NCI-H2171 (cell line): ENCODE data around the gene MGMT.

Experiments
- DNase-seq: peaks from one replicate; lab custom pipeline; 2025; lab: John Stamatoyannopoulos, UW

The MGMT gene

DNA sequence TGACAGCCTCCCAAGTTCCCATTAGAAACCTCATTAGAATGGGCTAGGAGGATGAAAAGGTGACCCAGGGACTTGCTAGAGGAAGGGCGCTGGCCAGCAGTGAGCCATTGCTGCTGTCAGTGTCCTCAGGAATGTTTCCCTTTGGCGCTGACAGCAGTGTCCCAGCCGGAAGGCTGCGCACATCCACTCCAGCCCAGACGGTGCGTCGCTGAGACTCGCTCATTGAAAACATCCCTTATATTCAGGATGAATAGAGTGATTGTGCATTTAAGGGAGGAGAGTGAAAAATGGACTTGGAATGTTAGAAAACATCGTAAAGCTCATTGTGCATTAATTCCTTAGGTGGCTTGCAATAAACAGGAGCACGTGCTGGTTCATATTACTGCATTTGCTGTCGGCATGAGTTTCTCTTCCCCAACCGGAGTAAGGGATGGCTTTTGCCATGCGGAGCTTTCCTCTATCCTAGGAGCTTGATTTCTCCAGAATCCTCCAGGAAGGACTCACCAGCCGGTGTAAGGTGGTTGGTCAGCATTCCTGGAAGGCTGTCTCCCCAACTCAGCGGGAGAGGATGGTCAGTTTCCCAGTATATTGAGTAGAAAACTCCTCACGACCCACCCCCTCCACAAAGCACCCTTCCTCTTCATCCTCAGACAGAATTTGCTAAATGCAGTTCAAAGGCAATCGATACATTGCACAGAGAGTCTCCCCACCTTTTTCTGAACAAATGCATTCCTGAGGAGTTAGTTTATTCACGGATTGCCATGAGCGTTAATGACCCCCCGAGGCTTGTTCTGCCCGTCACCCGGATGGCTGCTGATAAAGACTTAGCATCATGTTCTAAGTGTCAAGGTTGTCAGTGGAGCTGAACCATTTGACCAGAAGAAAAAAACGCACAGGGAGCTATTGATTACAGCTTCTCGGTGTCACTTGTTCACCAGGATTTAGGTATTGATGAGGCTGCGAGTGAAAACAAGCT lies 295.2 kb downstream of the MGMT start:
- no peak for DNase-seq

DNA sequence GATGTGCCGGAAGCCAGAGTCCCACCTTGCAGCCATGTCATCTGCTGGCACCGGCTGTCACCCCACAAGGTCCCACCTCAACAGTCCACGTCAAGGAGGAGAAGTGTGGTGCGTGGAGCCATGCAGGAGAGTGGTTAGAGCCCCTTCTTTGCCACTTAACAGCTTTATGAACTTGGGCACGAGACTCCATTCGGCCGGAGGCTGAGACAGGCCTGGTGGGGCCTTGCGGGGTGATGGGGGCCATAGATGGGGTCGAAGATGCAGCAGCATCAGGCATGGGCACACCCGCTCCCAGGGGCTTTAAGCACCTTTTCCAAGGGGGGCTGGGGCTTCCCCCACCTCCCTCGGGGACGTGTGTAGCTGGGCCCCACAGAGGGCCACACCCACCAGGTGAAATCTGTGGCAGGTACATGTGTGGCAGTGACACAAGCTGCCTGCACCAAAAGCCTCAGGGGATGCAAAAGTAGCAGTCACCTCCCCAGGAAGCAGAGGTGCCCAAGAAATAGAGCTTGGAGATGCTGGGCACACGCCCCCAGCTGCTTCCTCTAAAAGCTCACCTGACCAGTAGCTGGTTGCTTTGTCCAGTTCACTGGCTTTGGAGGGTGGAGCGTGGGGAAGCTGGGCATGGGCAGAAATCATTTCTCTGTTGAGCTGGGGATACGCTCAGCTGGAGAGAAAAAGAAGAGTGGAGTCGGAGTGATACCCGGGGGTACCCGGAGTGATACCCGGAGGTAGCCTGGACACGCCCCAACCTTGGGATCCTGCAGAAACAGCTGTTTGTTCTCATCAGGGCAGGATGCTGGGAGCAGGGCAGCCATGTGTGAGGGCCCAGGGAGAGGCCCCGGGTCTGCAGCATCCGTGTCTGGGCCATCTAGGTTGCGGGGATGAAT lies 297.2 kb downstream of the MGMT start:
- DNase-seq, result no peak

DNA sequence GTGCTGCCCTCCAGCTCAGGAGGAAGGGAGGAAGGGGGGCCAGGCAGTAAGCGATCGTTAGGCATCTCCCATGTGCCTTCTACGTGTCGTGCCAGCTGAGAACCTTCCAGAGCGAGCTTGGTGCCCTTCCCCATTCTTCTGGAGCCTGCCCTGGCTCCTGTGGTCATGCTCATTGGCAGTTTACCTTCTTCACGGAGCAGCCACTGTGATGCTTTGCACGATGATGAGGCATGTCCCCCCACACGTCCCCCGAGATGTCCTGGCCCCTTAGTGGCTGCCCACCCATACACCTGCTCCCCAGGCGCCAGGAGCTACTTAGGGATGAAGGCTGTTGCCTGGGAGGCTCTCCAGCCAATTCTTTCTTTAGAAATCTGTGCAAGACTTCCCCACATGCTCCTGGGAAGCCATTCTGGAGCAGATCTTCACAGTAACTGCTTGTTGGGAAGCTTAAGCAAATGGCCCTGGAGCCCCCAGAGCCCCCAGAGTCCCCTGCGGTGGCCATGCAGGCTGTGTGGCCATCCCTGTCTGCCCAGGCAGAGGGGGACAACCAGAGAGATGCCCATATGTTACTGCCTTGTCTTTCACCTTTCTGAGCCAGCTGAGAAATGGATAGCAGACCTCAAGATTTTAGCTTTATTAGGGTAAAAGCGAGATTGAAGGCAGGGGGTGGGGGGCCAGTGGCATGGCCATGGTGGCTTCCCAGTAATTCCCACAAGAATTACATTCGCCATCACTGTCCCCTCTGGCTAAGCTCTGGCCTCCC lies 298.0 kb downstream of the MGMT start:
- no peak for DNase-seq

DNA sequence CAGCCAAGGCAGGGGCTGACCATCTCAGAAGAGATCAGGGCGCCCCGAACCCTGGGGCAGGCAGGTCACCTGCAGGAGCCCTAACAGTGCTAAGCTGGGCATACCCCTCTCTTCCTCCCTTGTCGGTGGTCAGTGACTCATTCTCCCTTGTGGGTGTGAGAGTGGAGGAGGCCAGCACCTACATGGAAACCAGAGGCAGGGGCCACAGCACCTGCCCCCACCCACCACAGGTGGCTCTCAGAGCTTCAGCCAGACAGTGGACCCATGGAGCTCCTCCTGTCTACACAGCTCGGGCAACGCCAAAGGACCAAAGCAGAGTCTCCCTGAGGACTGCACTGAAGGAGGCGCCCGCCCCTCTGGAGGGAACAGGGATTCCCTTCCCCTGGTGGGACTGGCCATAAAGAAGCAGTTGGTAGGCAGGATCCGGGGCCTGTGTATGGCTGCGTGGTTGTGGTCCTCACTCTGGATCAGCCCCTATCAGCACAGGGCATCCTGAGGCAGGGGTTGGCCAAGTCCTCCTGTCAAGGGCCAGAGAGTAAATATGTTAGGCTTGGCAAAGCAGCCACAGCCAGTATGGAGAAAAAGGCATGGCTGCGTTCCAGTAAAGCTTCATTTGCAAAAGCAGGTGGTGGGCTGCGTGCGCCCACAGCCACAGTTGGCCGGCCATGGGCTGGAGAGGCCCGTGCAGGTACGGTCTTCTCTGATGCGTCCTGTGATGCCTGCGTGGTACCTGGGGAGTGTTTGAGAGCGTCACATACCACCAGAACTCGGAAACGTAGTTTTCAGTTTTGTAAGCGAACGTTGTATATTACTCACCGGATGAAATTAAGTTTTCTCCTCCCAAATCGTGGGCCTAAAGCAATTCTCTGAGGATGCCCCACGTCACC lies 298.9 kb downstream of the MGMT start:
- DNase-seq, result no peak

DNA sequence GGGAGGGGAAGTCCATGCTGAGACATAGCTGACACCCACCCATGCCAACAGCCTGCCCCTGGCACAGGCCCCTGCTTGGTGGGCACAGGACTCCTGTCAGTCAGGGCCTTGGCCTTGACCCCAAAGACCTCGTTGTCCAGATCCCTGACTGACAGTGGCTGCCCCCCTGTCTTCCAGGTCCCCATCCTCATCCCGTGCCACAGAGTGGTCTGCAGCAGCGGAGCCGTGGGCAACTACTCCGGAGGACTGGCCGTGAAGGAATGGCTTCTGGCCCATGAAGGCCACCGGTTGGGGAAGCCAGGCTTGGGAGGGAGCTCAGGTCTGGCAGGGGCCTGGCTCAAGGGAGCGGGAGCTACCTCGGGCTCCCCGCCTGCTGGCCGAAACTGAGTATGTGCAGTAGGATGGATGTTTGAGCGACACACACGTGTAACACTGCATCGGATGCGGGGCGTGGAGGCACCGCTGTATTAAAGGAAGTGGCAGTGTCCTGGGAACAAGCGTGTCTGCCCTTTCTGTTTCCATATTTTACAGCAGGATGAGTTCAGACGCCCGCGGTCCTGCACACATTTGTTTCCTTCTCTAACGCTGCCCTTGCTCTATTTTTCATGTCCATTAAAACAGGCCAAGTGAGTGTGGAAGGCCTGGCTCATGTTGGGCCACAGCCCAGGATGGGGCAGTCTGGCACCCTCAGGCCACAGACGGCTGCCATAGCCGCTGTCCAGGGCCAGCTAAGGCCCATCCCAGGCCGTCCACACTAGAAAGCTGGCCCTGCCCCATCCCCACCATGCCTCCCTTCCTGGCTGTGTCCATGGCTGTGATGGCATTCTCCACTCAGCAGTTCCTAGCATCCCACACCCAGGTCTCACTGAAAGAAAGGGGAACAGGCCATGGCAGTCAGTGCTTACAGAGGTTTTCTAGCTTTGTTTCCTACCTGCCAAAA lies 299.8 kb downstream of the MGMT start:
- no peak for DNase-seq

DNA sequence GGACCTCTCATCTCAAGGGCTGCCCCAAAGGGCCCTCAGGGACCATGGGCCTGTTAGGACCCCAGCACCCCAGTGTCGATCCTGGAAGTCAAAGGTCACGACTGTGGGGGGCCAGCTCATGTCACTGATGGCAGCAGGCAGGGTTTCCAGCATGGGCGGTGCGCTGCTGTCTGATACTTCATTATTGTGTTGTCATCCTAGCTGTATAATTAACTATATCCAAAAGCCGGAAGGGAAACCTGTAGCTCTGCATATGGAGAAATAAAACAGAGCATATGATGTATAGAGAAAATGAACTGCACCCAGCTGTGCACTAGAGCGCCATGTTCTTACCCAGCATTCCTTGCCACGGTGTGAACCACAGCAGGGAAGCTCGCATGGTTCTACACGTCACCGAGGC lies 300.7 kb downstream of the MGMT start:
- no peak for DNase-seq

DNA sequence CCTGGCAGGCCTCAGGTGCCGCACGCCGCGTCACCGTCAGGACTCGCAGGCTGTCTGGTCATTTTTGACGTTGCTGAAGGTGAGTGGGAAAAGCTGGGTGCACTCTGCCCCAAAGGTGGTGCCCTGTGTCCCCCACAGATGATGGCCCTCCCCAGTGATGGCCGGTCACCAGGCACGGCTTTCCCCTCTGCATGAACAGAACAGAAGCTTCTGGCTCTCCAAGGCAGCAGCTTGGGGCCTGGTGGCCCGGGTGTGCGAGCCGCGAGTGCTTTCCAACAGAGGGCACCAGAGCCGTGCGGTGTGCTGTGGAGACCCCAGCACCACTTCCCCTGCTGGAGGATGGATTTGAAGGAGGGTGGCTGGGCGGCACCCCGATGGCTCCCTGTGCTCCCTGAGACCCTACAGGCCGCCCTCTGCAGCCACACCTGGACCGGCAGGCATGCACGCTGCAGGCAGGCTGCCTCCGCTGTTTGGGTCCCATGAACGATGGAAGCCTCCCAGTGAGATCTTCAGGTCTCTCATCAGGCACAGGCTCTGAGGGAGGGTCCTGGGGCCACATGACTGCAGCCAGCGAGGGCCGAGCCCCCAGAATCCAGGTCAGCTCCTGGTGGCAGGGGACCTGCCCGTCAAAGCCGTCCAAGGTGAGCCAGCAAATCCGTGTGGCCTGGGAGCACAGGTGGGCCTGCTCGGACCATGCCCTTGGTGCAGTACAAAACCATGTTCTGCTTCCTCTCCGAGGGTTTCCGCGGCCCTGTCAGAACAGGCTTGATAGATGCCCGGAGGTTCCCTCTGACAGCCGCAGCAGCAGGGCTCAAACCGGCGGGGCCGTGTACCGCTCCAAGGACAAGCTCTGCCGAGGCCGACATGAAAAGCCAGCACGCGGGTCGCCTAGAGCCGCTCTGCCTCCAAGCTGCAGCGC lies 301.7 kb downstream of the MGMT start:
- DNase-seq, result no peak

DNA sequence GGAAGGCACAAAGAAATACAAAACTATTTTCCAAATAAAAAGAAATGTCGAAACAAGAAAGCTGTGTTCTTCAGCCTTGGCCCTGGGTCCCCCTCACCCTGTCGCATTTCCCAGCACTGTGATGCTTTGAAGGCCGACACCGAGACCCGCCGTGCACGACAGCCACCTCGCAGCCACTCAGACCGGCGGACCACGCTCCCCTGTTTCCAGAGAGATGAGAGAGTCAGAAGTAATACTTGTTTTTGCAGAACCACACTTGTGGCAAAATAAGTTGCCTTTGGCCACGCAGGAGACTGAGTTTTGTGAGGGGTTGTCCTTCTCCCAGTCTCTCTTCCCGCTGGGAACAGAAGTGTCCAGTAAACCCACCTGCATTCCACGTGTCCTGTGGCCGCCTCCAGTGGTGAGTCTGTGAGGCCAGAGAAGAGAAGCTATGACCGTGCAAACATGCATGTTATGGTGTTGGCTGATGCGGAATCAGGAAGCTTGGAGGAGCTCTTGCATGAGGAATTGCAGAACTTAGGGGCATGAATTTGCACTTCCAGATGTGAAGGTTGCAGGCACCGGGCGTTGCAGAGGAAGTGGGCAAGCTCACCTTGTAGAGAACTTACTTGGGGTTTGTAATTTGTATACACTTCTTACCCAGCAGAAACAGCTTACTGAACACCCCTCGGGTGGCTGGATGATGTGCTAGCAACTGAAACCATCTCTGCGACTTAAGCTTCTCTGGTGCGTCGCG lies 302.5 kb downstream of the MGMT start:
- DNase-seq, result no peak

DNA sequence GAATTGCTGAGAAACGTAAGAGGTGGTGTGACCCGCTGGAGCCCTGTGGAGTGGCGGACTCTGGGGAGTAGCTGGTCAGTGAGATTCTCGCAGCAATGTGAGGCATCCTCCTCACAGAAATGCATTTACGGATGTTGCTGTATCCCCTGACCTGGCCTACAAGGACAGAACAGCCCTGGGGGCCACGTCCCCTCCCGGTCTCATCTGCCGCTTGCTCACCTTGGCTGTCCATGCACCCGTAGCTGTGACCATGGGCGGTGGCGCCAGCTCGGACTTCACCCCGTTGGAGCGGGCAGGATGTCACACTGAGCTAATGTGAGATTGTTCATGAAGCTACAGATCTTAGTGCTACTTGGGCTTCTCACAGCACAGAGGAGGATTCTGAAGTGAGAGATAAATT lies 303.2 kb downstream of the MGMT start:
- DNase-seq, result no peak

DNA sequence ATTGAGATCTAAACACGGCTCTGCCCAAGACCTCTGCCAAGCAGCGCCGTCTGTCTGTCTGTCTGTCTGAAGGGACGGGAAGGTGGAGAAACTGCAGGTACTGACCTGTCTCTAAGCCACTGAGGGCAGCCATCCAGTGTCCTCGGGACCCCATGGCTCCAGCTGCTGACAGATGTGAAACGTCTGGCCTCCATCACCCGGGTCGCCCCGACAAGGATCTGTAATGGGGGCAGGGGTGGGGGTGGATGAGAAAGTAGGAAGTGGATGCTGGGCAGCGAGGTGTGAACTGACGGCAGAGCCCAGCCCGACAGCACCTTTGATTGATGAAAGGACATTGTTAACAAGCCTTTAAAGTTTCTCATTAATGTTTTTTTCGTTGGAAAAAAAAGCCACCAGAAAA lies 304.0 kb downstream of the MGMT start:
- DNase-seq, result no peak

DNA sequence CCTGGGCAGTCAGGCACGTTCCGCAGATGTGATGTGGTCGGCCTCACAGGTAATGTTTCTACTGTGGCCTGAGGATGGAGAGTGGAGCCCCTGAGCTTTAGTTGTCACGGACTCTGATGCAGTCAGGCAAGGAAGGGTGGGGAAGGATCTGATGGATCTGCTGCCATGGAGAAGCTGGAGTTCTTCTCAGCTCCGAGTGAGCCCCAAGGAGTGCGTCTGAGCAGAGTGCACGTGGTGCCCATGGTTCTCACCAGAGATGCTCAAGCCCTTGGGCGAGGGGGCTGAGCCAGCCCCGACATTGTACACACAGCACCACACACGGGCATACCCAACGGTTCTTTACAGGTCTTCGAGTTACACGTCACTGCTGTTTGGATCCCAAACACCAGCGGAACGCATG lies 304.5 kb downstream of the MGMT start:
- DNase-seq, result no peak

DNA sequence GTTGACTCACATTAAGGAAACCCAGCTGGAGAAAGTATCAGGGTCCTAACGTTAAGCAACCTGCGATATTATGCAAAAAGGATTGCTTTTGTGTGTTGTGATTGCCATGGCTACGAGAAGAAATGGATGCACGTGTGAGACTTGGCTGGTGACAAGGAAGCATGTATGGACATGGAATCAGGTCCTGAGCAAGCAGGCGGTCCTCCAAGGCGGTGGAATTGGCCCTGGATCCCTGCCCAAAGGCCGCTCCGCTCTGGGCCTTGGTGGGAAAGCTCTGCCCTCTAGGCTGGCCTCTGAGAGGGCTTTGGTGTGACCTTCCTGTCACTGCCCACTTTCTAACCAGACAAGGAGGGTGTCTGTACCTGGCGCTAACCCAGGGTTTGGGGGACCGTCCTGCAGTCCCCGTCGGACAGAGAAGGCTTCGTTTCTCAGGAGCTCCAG lies 305.0 kb downstream of the MGMT start:
- no peak for DNase-seq

DNA sequence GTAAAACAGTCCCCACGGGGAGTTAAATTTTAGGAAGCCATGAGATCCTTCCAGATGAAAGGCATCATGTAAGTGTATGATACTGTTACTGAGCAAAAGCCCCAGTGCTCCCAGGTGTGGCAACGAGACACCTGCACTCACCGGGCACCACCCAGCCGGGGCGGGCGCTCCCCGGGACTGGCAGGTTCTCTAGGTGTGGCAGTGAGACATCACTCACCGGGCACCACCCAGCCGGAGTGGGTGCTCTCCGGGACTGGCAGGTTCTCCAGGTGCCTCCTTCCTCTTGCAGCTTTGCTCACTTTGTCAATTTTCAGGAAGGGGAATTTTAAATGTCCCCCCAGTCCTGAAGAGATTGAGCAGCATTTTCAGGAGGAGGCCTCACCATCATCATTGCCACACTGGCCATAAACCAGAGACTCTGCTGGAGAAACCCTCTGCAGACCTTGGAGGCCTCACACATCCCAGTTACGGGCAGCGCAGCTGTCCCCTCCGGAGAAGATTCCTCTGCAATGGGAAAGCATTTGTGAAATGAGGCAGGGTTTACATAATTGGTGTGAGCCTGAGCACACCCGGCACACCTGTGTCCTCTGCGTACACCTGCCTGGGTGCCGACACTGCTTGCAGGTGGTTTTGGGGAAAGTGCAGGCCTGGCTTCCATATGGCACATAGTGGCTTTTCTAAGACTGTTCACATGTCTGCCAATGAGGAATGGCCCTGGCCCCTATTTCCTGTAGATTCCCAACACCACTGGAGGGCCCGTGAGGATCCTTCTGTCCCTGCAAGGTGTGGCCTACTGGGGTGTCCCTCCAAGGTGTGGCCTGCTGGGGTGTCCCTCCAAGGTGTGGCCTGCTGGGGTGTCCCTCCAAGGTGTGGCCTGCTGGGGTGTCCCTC lies 305.7 kb downstream of the MGMT start:
- DNase-seq, result no peak

DNA sequence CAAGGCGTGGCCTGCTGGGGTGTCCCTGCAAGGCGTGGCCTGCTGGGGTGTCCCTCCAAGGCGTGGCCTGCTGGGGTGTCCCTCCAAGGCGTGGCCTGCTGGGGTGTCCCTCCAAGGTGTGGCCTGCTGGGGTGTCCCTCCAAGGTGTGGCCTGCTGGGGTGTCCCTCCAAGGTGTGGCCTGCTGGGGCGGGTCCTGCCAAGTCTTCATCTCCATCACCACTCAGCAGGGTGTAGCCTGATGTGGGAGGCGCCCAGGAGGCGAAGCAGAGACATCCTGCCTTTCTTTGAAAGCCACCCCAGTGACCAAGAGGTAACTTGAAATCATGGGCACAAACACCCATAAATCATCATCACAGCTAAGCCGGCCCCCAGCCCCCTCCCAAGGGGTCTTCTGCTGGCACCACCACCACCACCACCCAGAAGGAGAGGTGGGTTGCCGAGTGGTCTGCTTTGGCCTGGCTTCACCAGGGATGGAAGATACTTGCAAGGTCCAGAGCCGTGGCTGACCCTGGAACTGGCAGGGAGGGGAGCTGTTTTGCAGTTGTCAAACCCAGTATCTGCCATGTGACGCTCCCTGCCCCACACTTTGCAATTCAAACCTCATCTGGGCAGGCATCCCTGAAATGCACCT lies 306.4 kb downstream of the MGMT start:
- DNase-seq, result no peak

DNA sequence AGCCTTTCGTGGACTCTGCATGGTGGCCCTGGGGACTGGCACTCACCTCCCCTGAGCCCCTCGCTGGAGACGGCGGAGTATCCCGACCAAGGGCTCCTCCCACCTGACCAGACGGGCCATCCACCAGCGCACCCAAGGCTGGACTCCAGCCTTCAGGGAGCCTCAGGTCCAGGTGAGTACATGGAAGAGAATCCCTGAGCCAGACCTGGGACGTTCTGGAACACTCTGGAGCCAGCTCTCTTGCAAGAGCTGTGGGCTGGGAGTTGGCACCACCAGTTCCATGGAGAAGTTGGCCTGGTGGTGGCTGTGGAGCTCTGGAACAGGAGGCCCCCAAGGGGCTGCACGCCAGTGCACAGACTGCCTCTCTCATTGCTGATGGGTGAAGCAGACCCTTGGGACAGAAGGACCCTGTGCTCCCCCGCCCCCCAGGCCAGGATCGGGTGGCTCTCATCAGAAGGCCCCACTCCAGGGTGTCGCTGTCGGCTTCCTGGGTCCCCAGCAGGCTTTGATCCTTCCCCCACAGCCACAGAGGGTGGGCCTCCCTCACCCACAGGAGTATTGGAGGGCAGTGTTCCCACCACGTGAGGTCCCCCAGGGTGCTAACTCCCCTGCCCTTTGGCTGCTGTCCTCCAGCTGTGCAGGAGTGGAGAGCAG lies 307.2 kb downstream of the MGMT start:
- no peak for DNase-seq
